ENCODE data around the gene ATP5PF.
"Not testable (repeated sequence)": the region's sequence is repeated elsewhere in the genome, so short reads cannot be mapped to it uniquely, and the experiment has no call there.

ATP5PF gene

DNA sequence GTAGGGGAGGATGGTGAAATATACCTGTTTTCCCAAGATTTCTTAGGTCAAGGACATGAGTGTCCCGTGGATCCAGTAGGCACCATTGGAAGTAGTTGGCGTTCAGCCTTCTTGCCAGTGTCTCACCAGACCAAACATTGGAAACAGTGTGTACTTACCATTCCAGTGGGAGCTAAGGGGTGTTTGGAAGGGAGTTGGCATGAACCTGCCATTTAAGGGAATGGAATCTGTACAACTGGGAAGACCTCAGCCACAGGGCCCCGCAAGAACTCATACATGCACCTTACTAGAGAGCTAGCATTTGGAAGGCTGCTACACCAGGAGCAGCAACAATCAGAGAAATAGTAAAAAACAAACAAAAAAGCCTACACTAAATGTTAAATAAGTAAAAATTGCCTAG lies 12.7 kb downstream of the ATP5PF start:
- DNase-seq (ENCODE audit: low spot score) = no peak

DNA sequence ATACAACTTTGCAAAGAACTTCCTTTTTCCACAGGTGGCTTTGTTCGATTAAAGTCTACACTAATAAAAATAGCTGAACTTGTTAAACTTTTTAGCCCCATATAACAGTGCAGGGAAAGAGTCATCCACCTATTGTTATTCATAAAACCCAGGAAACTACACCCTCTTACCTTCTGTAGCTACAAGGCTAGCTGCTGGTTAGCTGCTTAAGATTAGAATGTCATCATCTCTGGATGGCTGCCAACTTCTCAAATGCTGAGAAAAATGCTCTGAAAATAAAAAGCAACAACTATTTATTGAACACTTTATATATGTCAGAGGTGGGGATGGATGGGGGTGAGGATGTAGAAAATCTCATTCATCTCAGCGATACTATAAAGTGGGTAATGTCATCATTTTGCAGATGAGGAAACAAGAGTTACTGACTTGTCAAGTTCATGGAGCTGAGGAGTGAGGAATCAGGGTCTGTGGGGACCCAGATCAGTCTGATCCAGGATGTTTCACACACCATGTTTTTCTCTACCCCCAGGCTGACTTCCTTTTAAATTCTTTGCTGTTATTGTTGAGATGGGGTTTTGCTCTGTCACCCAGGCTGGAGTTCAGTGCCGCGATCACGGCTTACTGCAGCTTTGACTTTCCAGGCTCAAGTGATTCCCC lies 17.1 kb downstream of the ATP5PF start:
- no peak for DNase-seq (ENCODE audit: low spot score)

DNA sequence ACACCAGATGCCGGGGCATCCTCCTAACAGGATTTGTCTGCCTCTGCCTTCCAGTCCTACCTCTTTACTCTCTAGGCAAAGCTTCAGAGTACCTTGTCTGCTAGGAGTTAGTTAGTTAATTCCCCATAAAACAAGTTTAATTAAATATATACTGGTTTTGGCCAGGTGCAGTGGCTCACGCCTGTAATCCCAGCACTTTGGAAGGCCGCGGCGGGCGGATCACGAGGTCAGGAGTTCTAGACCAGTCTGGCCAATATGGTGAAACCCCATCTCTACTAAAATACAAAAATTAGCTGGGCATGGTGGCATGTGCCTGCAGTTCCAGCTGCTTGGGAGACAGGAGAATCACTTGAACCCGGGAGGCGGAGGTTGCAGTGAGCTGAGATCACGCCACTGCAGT lies 20.6 kb downstream of the ATP5PF start:
- DNase-seq (ENCODE audit: low spot score) = not testable (repeated sequence)

DNA sequence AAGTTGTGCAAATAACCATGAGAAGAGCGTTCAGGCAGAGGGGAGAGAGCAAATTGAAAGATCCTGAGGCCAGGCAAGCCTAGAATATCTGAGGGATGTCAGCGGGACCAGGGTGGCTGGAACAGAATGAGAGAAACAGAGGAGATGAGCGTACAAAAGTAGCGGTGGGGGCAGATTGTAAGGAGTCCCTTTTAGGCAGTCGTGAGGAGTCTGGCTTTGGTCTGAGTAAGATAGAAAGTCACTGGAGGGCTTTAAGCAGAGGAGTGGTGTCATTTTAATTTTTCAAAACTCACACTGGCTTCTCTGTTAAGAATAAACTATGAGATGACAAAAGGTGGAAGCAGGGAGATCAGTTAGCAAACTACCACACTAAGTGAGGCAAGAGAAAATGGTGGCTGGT lies 24.2 kb downstream of the ATP5PF start:
- no peak for DNase-seq (ENCODE audit: low spot score)

DNA sequence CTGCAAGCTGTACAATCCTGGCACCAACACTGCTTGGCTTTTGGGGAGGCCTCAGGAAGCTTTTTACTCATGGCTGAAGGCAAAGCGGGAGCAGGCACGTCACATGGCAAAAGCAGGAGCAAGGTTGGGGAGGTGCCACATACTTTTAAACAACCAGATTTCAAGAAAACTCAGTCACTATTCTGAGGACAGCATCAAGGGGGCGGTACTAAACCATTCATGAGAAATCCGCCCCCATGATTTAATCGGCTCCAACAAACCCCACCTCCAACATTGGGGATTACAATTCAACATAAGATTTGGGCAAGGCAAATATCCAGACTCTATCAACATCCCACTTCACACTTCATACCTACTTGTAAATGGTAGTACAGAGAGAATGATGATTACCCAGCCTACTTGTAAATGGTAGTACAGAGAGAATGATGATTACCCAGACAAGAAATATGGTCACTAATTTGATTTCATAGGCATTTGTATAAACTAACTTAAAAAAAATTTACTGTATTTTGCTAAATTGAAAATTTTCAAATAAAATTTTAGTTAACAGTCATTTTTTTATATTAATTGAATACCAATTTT lies 24.9 kb downstream of the ATP5PF start:
- DNase-seq (ENCODE audit: low spot score) = no peak

DNA sequence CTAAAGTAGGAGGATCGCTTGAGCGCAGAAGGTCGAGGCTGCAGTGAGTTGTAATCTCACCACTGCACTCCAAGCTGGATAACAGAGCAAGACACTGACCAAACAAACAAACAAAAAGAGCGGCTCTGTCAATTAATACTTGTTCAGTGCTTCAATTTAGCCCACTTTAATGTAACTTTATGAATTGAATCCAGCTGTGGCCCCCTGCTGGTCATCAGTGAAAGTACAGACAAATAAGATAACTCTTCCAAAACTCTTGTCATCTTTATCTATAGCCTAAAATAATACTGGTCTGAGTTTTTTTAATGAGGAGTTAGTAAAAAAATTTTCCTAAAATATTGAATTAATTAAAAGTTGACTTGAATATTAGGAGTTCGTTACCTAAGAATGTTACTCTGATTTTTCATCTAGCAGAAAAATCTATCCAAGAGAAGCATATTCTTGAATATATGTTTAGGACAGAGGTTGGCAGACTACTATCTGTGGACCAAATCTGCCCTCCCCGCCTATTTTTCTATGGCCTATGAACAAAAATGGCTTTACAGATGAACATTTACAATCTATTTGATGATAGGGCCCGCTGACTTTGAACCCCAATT lies 26.1 kb downstream of the ATP5PF start:
- peak; percentile 25 for DNase-seq (ENCODE audit: low spot score)

DNA sequence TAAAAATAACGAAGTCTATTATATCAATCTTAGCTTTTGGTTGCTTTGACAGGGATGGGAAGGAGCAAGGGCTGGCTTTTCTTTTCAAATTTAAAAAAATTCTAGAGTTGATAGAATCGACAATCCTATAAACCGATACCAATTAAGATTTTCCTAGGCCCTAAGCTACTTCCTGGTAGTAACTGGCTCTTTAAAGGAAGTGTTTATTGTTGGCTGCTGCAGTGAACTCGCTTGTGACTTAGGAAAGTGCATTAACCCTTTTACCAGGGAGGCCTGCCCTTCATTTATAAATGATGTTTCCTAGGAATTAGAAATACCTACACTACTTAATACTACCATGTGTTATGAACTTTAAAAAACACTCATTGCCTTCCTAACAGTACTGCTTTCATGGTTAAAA lies 33.2 kb downstream of the ATP5PF start:
- DNase-seq (ENCODE audit: low spot score) = no peak

DNA sequence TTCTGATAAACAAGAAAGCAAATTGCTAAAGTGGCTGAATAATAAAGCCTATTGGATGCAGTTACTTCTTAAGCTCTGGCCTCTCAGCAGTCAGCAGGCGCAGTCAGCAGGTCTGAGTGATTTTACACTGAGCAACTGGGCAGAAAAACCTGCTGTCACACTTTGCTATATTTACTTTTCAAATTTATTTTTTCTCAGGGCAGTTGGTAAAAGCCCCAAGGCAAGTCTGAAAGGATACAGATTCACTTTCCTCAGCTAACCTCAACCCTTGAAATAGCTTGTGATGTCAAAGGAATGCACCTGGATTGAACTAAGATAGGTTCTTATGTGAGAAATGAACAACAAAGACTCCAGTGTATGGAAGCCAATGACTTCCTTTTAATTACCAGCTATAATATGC lies 34.0 kb downstream of the ATP5PF start:
- DNase-seq (ENCODE audit: low spot score) = no peak

DNA sequence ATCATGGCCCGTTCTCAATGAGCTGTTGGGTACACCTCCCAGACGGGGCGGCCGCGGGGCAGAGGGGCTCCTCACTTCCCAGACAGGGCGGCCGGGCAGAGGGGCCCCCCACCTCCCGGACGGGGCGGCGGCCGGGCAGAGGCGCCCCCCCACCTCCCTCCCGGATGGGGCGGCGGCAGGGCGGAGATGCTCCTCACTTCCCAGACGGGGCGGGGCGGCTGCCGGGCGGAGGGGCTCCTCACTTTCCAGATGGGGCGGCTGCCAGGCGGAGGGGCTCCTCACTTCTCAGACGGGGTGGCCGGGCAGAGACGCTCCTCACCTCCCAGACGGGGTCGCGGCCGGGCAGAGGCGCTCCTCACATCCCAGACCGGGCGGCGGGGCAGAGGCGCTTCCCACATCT lies 39.2 kb downstream of the ATP5PF start:
- not testable (repeated sequence) for DNase-seq (ENCODE audit: low spot score)

DNA sequence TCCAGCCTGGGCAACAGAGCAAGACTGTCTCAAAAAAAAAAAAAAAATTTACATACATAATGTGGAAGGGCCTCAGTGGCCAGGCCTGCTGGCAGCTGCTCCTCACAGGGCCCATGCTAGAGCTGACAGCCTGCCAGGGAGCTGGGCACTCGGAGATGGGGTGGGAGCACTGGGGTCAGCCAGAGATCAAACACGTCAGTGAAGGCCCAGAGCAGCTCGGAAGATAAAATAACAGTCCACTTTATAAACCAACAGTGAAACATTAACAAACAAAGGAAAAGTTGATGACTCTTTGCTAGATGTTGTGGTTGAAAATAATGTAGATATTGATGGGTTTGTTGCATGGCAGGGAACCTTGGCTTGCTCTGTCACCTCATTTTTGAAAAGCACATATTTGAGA lies 42.7 kb downstream of the ATP5PF start:
- no peak for DNase-seq (ENCODE audit: low spot score)

DNA sequence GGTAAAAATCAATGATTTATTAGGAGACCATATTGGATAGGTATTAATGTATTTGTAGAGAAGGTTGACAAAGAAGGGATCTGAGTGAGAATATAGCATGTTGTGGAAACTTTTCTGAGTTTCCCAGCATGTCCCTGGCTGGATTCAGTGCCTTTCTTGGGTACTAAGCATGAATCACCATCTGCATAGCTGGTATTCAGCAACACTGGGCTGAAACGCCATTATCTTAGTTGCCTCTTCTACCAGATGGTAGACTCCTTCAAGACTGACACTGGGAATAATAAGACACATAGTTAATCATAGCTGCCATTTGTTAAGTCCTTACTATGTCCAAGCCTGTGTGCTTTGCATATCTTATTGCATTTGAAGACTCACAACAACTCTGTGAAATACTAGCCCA lies 45.5 kb downstream of the ATP5PF start:
- peak; percentile 15 for DNase-seq (ENCODE audit: low spot score)

DNA sequence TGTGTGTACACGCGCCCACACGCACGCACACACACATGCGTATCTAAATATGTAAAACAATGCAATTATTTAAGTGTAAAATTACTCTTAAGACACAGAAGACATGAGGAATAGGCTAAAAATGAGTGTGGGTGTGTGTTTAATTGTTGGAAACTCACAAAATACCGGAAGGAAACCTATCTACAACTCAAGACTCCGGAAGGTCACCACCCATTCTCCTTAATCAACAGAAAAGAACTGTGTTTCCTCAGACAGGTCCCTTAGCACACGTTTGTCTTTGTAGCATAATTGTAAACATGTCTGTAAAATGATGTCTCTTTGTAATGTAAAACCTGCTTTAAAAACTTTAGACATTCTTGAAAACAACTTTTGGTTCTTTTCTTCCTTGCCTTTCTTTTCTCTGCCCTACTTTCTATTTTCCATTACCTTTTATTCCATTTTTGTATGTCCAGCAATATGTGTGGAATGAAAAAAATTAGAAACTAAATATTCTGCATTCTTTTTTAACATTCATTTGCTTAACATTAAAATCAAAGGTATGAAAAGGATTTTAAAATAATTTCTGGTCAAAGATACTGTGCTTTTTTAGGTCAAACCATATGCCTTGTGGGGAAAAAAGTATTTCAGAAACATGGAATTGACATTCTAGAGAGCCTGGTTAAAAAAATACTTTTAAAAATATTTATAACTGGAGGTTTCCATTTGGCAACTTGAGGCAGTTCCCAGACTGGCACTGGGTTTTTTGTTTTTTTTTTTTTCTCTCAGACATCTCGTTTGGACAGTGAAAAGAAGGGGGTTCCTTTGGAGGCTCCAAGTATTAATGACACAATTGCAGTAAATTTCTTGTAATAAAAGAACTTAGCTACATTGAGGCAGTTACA lies 46.2 kb downstream of the ATP5PF start:
- DNase-seq (ENCODE audit: low spot score) = no peak

DNA sequence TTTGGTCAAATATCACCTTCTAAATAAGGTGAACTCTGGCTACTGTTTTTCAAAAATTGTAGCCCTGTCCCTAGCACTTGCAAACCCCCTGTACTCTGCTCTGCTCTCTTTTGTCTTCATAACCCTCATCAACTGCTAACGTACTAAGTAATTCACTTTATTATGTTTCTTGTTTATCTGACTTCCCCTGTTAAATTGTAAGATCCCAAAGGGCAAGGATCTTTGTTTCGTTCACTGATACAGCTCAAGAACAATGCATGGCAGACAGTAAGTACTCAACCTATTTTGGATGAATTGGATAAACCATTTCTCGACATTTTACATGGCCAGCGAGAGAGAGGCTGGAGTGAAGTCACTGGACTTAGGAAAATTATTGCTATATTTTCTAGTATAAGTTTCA lies 46.9 kb downstream of the ATP5PF start:
- DNase-seq (ENCODE audit: low spot score) = no peak

DNA sequence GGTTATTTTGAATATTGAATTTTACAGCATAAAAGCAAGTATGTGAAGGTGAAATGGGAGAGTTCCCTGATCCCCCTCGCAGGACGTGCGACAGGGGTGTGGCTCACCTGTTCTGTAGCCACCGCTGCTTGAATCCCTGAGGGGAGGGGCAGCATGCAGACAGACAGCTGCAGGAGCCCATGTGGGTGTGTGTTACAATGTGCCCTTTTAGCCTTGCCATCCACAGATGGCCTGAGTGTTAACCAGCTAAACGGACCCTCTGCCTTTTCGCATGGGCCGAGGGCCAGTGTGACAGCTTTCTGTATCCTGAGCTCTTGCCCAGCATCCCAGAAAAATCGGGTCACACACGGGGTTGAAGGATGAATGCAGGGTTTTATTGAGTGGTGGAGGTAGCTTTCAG lies 52.3 kb downstream of the ATP5PF start:
- no peak for DNase-seq (ENCODE audit: low spot score)

DNA sequence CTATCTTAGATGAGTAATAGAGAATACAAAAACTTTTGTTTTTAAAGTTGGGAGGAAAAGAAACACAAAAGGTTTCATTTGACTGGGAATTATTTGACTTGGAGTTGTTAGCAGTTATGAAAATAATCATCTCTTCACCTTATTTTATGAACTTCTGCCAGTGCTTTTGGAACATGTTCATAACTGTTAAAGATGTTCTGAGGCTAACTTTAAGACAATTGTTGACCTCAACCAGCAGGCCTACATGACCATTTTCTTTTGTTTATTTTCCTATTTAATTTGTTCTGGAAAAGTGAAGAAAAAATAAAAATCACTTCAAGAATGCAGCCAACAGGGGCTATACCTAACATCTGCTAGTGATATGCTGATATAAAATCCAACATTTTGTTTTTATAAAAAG lies 58.3 kb downstream of the ATP5PF start:
- no peak for DNase-seq (ENCODE audit: low spot score)

Data from hepatic stellate cell (primary cell).